ENCODE data around the gene PPIA.

Gene PPIA

GRCh38 chr7:44764665-44765578 lies 31.6 kb upstream of the PPIA start:
- Histone ChIP-seq H3K4me3 (no peak overlapping the region), H3K27ac (no peak overlapping the region)
- no peak for TF ChIP-seq CTCF (IDR thresholded peaks at IDR 0.05)
- no peak for DNase-seq (ENCODE audit: low spot score)

GRCh38 chr7:44765579-44766415 lies 30.7 kb upstream of the PPIA start:
- H3K27ac ChIP-seq: no peak overlapping the region
- no peak for TF ChIP-seq CTCF (IDR thresholded peaks at IDR 0.05)
- no peak for DNase-seq (ENCODE audit: low spot score)
- no peak overlapping the region for H3K4me3 ChIP-seq

GRCh38 chr7:44766416-44766801 lies 30.1 kb upstream of the PPIA start:
- Histone ChIP-seq H3K4me3 (no peak overlapping the region), H3K27ac (no peak overlapping the region)
- DNase-seq (ENCODE audit: low spot score): no peak
- TF ChIP-seq CTCF (IDR thresholded peaks at IDR 0.05): no peak

GRCh38 chr7:44767134-44767911 lies 29.2 kb upstream of the PPIA start:
- no peak for TF ChIP-seq CTCF (IDR thresholded peaks at IDR 0.05)
- Histone ChIP-seq H3K4me3 (no peak overlapping the region), H3K27ac (peak overlapping the region in 1 of 2 donors; percentile 72)
- no peak for DNase-seq (ENCODE audit: low spot score)

- no peak overlapping the region for H3K4me3 ChIP-seq
- TF ChIP-seq CTCF (IDR thresholded peaks at IDR 0.05): no peak
- H3K27ac ChIP-seq: peak overlapping the region; percentile 40 to 72
- DNase-seq (ENCODE audit: low spot score): no peak
Measured at GRCh38 chr7:44767912-44768627, 28.4 kb upstream of the PPIA start.

- no peak for TF ChIP-seq CTCF (IDR thresholded peaks at IDR 0.05)
- DNase-seq (ENCODE audit: low spot score): no peak
- Histone ChIP-seq H3K4me3 (peak overlapping the region; percentile 60), H3K27ac (peak overlapping the region; percentile 40 to 72)
Measured at GRCh38 chr7:44768628-44769371, 27.7 kb upstream of the PPIA start.
